Activated T-helper 1 cell treated with anti-CD3 and anti-CD28 coated beads, Interleukin-12 subunit alpha, Interleukin-12 subunit beta, Interleukin-2, Interleukin-4 antibody, amounts not matched to agents 30 ng/mL and 10 ng/mL and 1 ng/mL, durations not matched to agents 14 hours and 24 hours and 36 hours (primary cell): ENCODE results near the gene EIF3D. TPM values are rescaled to one million over a fixed set of nuclear protein-coding genes. Genes with fewer than 3 reads are reported as not detected.
A peak's percentile ranks its signal among the peaks of the same experiment; 100 is the strongest.

Experiments
- DNase-seq: peaks from one replicate; pipeline ENCODE4 v3.0.0; 2021; ENCODE audit warnings: low spot score
- H3K27ac Mint-ChIP-seq: one replicate; pipeline ENCODE4 v1.8.0; 2021; ENCODE audit warnings: mild to moderate bottlenecking, mixed read lengths
- H3K27me3 Mint-ChIP-seq: one replicate; pipeline ENCODE4 v1.8.0; 2022; ENCODE audit warnings: mild to moderate bottlenecking, moderate library complexity, mixed read lengths; ENCODE audit not compliant: insufficient read depth
- H3K36me3 Mint-ChIP-seq: one replicate; pipeline ENCODE4 v1.8.0; 2021; ENCODE audit warnings: low read depth, mixed read lengths
- H3K4me1 Mint-ChIP-seq: one replicate; pipeline ENCODE4 v1.8.0; 2021; ENCODE audit warnings: low read depth, mixed read lengths
- H3K4me3 Mint-ChIP-seq: one replicate; pipeline ENCODE4 v1.8.0; 2021; ENCODE audit warnings: mild to moderate bottlenecking, moderate library complexity, mixed read lengths
- H3K9me3 Mint-ChIP-seq: one replicate; pipeline ENCODE4 v1.8.0; 2021; ENCODE audit warnings: mixed read lengths
- intact Hi-C: fragments of 100-400 bp; cut with micrococcal nuclease; formaldehyde crosslinking; loops from one replicate; pipeline ENCODE4 v1.15.1; 2024
- total RNA-seq: library from RNA; stranded (reverse); gene quantifications from 2 replicates; pipeline ENCODE4 v1.2.3, GENCODE V29; 2022

The EIF3D gene
- total RNA-seq, 1 donor from 2014 or later = 323 TPM

DNA sequence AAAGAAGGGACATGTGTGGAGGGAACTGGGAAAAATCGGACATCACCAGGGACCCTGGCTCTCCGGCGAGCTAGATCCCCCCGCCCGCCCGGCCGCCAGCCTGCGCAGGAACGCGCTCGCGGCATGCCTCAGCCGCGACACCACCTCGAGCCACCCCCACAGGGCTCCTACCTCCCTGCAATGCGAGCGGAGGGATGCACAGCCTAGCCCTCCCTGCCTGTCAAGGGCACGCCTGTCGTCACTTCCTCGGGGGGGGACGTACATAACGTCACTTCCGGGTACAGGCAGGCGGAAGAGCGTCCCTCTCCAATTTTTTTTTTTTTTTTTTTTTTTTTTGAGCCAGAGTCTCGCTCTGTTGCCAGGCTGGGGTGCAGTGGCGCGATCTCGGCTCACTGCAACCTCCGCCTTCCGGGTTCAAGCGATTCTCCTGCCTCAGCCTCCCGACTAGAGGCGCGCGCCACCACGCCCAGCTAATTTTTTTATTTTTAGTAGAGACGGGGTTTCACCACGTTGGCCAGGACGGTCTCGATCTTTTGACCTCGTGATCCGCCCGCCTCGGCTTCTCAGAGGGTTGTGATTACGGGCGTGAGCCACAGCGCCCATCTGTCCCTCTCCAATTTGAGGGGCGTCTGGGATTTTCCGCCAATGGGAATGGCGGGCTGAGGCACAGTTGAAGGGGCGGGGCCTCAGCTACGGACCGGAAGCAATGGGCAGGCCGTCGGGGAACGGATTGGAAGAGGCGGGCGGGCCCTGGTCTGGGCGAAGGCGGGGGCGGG lies 47.4 kb downstream of the EIF3D start, which contains the start of gene TXN2:
TXN2 (minus strand) TSS at position 248 of the 776 bp plus-strand sequence. CDS start 803 bp downstream, outside the sequence.
- H3K27ac Mint-ChIP-seq = peak within 1 kb of the TSS; percentile 92
- intact Hi-C loops = loop anchor here (1.0 to 10.0 kb wide), 8 partner anchors 26 to 317 kb away; partner anchors contain the start of genes APOL3, EIF3D and FOXRED2
- peaks cover 1% of the 10 kb centered on the region for H3K27me3 Mint-ChIP-seq
- peak within 1 kb of the TSS; percentile 97 for H3K4me3 Mint-ChIP-seq
- peaks cover 6% of the 10 kb centered on the region for H3K36me3 Mint-ChIP-seq
- DNase-seq = peak; percentile 91
- H3K9me3 Mint-ChIP-seq = no peaks in the 10 kb centered on the region
- H3K4me1 Mint-ChIP-seq = peaks cover 12% of the 10 kb centered on the region

GRCh38 chr22:36480941-36481392 lies 48.0 kb downstream of the EIF3D start:
- Mint-ChIP-seq H3K4me3 (peak overlapping the region; percentile 97), H3K27ac (peak overlapping the region; percentile 92), H3K9me3 (no peaks in the 10 kb centered on the region), H3K27me3 (peaks cover 1% of the 10 kb centered on the region), H3K36me3 (peaks cover 10% of the 10 kb centered on the region), H3K4me1 (peaks cover 9% of the 10 kb centered on the region)
- DNase-seq = no peak
- intact Hi-C loops = loop anchor here (1.0 to 10.0 kb wide), 6 partner anchors 26 to 316 kb away; partner anchors contain the start of genes APOL3 and EIF3D

- Mint-ChIP-seq H3K9me3 (no peaks in the 10 kb centered on the region), H3K36me3 (peaks cover 25% of the 10 kb centered on the region), H3K4me1 (peaks cover 9% of the 10 kb centered on the region), H3K27ac (no peak overlapping the region), H3K4me3 (no peak overlapping the region), H3K27me3 (peaks cover 1% of the 10 kb centered on the region)
- no peak for DNase-seq
- intact Hi-C loops = no loop called here
Observed at GRCh38 chr22:36478966-36479365, 50.0 kb downstream of the EIF3D start.

GRCh38 chr22:36475341-36475740 lies 53.6 kb downstream of the EIF3D start:
- no peaks in the 10 kb centered on the region for H3K9me3 Mint-ChIP-seq
- no peak overlapping the region for H3K27ac Mint-ChIP-seq
- H3K27me3 Mint-ChIP-seq = no peaks in the 10 kb centered on the region
- H3K36me3 Mint-ChIP-seq = peaks cover 30% of the 10 kb centered on the region
- intact Hi-C loops = no loop called here
- H3K4me3 Mint-ChIP-seq = no peak overlapping the region
- H3K4me1 Mint-ChIP-seq = peaks cover 9% of the 10 kb centered on the region
- DNase-seq = no peak

DNA sequence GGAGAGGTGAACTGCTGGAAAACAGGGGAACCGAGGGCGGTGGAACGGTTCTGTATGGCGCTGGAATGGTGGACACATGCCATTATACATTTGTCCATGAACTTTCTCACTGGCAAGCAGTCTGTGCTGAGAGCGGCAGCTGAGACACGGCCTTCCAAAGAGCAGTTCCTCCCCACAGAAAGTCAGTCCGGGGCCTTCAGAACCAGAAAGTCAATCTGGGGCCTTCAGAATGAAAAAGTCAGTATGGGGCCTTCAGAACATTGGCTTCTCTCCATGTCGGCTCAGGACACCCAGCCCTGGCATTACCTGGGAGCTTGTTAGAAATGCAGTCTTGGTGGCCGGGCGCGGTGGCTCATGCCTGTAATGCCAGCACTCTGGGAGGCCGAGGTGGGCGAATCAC lies 56.3 kb downstream of the EIF3D start:
- intact Hi-C loops = no loop called here
- no peaks in the 10 kb centered on the region for H3K27me3 Mint-ChIP-seq
- H3K9me3 Mint-ChIP-seq = no peaks in the 10 kb centered on the region
- no peak overlapping the region for H3K4me3 Mint-ChIP-seq
- peaks cover 17% of the 10 kb centered on the region for H3K4me1 Mint-ChIP-seq
- no peak for DNase-seq
- peaks cover 33% of the 10 kb centered on the region for H3K36me3 Mint-ChIP-seq
- no peak overlapping the region for H3K27ac Mint-ChIP-seq

GRCh38 chr22:36471341-36471821 lies 57.6 kb downstream of the EIF3D start:
- Mint-ChIP-seq H3K9me3 (no peaks in the 10 kb centered on the region), H3K4me1 (peaks cover 27% of the 10 kb centered on the region), H3K4me3 (no peak overlapping the region), H3K27ac (no peak overlapping the region), H3K27me3 (no peaks in the 10 kb centered on the region), H3K36me3 (peaks cover 36% of the 10 kb centered on the region)
- intact Hi-C loops = loop anchor here (2.0 kb wide), 1 partner anchor 17 kb away; no protein-coding TSS in a partner anchor
- DNase-seq = no peak

- Mint-ChIP-seq H3K4me3 (no peak overlapping the region), H3K27me3 (no peaks in the 10 kb centered on the region), H3K4me1 (peaks cover 27% of the 10 kb centered on the region), H3K36me3 (peaks cover 34% of the 10 kb centered on the region), H3K9me3 (no peaks in the 10 kb centered on the region), H3K27ac (no peak overlapping the region)
- no peak for DNase-seq
- intact Hi-C loops = loop anchor here (1.0 to 2.0 kb wide), 3 partner anchors 16 to 170 kb away; no protein-coding TSS in a partner anchor
Observed at GRCh38 chr22:36470994-36471331, 58.0 kb downstream of the EIF3D start.

DNA sequence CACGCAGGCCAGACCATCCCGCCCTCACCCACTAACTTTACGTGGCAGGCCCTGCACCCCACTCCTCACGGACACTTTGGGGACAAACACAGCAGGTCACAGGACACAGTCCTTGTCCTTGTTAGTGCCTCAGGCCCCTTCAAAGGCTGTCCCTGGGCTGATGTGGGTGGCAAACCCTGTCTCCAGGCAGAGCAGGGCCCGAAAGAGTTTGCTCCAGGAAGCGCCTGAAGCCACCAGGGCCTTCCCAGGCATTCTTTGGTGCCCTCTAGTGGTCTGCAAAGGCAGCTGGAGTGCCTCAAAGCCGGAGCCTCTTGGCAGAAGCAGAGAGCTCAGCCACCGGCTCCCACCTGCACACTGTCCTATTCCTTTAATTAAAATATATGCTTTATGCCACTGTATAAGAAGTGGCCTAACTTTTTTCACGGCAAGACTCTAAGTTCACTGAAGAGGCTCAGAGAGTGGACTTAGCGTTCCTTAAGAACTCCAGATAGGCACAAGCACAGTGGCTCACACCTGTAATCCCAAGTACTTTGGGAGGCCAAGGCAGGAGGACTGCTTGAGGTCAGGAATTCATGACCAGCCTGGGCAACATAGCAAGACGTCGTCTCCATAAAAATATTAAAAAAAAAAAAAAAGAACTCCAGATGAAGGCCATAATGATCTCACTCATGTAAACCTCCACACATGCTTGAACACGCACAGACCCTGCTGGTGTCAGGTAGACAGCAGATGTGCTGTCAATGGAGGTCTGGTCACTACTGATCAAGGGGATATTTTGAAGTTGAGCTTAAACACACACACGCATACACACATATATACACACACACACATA lies 58.6 kb downstream of the EIF3D start:
- H3K27ac Mint-ChIP-seq = no peak overlapping the region
- H3K27me3 Mint-ChIP-seq = no peaks in the 10 kb centered on the region
- no peak overlapping the region for H3K4me3 Mint-ChIP-seq
- H3K36me3 Mint-ChIP-seq = peaks cover 28% of the 10 kb centered on the region
- DNase-seq = peak; percentile 79
- intact Hi-C loops = loop anchor here (1.0 to 2.0 kb wide), 3 partner anchors 16 to 169 kb away; no protein-coding TSS in a partner anchor
- H3K4me1 Mint-ChIP-seq = peaks cover 27% of the 10 kb centered on the region
- no peaks in the 10 kb centered on the region for H3K9me3 Mint-ChIP-seq

DNA sequence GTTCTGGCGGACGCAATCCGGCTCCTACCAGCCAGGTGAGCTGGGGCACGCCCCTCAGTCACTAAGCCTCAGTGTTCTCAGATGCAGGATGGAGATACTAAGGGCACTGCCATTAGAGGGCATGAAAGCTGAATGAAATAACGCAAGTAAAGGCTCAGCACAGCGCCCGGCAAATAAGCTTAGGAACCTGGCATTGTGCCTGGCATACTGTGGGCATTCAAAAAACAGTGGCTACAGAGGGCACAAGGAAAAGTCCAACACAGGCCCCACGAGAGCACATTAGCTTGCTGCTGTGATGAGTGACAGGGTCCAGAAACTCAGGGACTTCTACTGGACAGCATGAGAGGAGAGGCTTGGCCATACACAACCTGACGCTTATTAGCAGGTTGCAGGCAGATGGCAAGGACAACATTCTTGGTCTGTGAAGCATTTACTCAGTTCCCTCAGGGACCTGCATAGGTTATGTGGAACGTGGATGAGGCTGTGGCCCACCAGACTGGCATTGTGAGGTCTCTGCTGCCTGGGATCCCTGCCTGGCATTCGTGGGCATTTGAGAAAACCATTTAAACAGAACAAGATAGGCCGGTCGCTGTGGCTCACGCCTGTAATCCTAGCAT lies 59.8 kb downstream of the EIF3D start:
- Mint-ChIP-seq H3K9me3 (no peaks in the 10 kb centered on the region), H3K27ac (no peak overlapping the region), H3K36me3 (peaks cover 20% of the 10 kb centered on the region), H3K27me3 (no peaks in the 10 kb centered on the region), H3K4me1 (peaks cover 27% of the 10 kb centered on the region), H3K4me3 (no peak overlapping the region)
- intact Hi-C loops = no loop called here
- no peak for DNase-seq

DNA sequence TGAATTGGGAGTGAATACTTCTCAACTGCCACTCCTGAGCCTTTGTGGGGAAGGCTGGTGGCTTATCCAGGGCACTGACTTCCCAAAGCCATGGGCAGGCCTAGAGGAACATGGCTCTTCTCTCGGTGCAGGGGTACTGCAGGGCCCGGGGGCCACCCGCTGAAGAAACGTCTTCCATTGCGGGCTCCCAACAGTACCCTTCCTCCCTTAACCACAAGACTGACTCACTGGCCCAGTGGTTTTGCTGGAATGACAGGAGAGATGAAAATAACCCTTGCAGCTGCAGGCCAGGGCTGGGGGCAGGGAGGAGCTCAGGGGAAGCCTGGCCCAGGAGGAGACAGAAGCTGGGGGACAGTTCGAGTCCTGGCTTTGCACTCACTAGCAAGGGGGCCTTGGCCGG lies 61.0 kb downstream of the EIF3D start:
- H3K27me3 Mint-ChIP-seq = no peaks in the 10 kb centered on the region
- H3K4me3 Mint-ChIP-seq = no peak overlapping the region
- intact Hi-C loops = no loop called here
- H3K27ac Mint-ChIP-seq = peak overlapping the region; percentile 34
- DNase-seq = no peak
- no peaks in the 10 kb centered on the region for H3K9me3 Mint-ChIP-seq
- peaks cover 27% of the 10 kb centered on the region for H3K4me1 Mint-ChIP-seq
- peaks cover 19% of the 10 kb centered on the region for H3K36me3 Mint-ChIP-seq

DNA sequence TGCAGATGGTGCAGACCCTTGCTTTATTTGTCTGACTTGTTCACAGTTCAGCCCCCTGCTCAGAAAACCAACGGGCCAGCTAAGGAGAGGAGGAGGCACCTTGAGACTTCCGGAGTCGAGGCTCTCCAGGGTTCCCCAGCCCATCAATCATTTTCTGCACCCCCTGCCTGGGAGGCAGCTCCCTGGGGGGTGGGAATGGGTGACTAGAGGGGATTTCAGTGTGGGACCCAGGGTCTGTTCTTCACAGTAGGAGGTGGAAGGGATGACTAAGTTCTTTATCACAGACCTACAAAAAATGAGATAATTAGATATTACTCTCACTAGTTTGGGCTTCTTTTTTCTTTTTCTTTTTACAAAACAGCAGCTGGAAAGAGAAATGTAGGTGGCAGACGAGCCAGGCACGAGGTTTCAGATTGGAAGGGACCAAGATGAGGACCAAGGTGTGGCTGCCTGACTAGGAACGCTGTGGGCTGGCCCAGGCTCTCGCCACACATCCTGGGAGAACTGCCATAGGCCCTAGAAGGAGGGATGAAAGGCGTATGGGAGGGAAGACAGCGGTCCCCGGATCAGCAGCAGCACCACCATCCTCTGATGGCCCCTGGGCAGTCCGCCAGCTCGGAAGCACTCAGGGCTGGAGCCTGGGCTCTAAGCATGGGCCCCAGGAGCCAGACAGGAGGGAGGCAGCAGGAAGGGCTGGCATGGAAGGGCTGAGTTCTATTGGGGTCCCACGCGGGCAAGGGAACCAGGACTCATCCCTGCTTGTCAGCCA lies 61.7 kb downstream of the EIF3D start:
- H3K4me3 Mint-ChIP-seq = no peak overlapping the region
- H3K9me3 Mint-ChIP-seq = no peaks in the 10 kb centered on the region
- no peaks in the 10 kb centered on the region for H3K27me3 Mint-ChIP-seq
- peaks cover 27% of the 10 kb centered on the region for H3K4me1 Mint-ChIP-seq
- no peak for DNase-seq
- intact Hi-C loops = no loop called here
- H3K27ac Mint-ChIP-seq = peak overlapping the region; percentile 48
- peaks cover 16% of the 10 kb centered on the region for H3K36me3 Mint-ChIP-seq

GRCh38 chr22:36466258-36466657 lies 62.7 kb downstream of the EIF3D start:
- Mint-ChIP-seq H3K4me3 (no peak overlapping the region), H3K4me1 (peaks cover 27% of the 10 kb centered on the region), H3K27ac (no peak overlapping the region), H3K27me3 (no peaks in the 10 kb centered on the region), H3K9me3 (no peaks in the 10 kb centered on the region), H3K36me3 (peaks cover 12% of the 10 kb centered on the region)
- intact Hi-C loops = no loop called here
- no peak for DNase-seq
